HCT116 (cell line): Measurements from ENCODE around the gene DIDO1. TPM values are rescaled to one million over a fixed set of nuclear protein-coding genes. Genes with fewer than 3 reads are reported as not detected.

Source experiments
- ATAC-seq: fragments of 200-7000 bp; cut with Tn5 transposase; 2 replicates; pipeline ENCODE4 v1.9.1; 2020; ENCODE audit warnings: mild to moderate bottlenecking, moderate library complexity
- BruUV-seq: library from RNA; stranded (reverse); fragments of 400-500 nt; replicated peaks from 2 replicates; lab custom pipeline; 2021; lab: Mats Ljungman, UMichigan
- CTCF ChIA-PET: fragments of 300-600 bp; sonication (Branson Sonifier 250); formaldehyde crosslinking; loops from one replicate; lab custom pipeline; 2021; ENCODE audit warnings: antibody characterized with exemption; lab: Charles Lee
- POLR2A ChIA-PET: fragments of 300-600, 350-600 bp; sonication (Branson Sonifier 250); formaldehyde crosslinking; loops from one replicate; lab custom pipeline; 2021; ENCODE audit warnings: antibody characterized with exemption; lab: Charles Lee
- RAD21 ChIA-PET, 2 experiments: fragments of 300-600 bp; sonication (Branson Sonifier 250); formaldehyde crosslinking; loops; one replicate each; lab custom pipeline; 2023; ENCODE audit warnings: low total read pairs in 2 of 2; ENCODE audit not compliant: uncharacterized antibody in 2 of 2, unreplicated experiment in 2 of 2, low non-redundant PET in 1 of 2; lab: Charles Lee
- DNase-seq: peaks from one replicate; pipeline ENCODE4 v3.0.0-alpha.2; 2010; ENCODE audit warnings: low read depth, low spot score
- H2AFZ ChIP-seq: fragments of 200-600 bp; shearing (Covaris generic), sonication (generic); 2 replicates; pipeline ENCODE4 v1.6.1; 2017; ENCODE audit warnings: low read depth, mixed run types, mixed read lengths, antibody characterized with exemption, low read length; ENCODE audit not compliant: poor library complexity, severe bottlenecking
- H3K27ac ChIP-seq: 2 replicates; pipeline ENCODE4 v1.5.1; 2012; ENCODE audit warnings: low read depth, low read length
- H3K27me3 ChIP-seq: fragments of 200-600 bp; sonication (generic); 2 replicates; pipeline ENCODE4 v1.6.1; 2016; ENCODE audit warnings: mixed run types, low read length, mixed read lengths; ENCODE audit not compliant: insufficient read depth
- H3K36me3 ChIP-seq, 2 experiments: fragments of 200-500 bp in 1 of 2; fragments of 200-600 bp in 1 of 2; sonication (Bioruptor generic) in 1 of 2; sonication (generic) in 1 of 2; 2 replicates each; pipeline versions ENCODE4 v1.5.1 to v1.6.1; 2014 to 2016; ENCODE audit warnings: low read length in 2 of 2, inconsistent platforms in 1 of 2, mixed read lengths in 1 of 2, mixed run types in 1 of 2; ENCODE audit not compliant: insufficient read depth in 2 of 2, control insufficient read depth in 1 of 2
- H3K4me1 ChIP-seq, 2 experiments: fragments of 200-600 bp in 1 of 2; sonication (generic) in 1 of 2; 2 replicates each; pipeline versions ENCODE4 v1.5.1 to v1.6.1; 2012 to 2017; ENCODE audit warnings: low read length in 2 of 2, inconsistent platforms in 1 of 2, mild to moderate bottlenecking in 1 of 2, mixed read lengths in 1 of 2, mixed run types in 1 of 2, moderate library complexity in 1 of 2; ENCODE audit not compliant: insufficient read depth in 2 of 2, control insufficient read depth in 1 of 2
- H3K4me2 ChIP-seq: fragments of 200-600 bp; sonication (generic); 2 replicates; pipeline ENCODE4 v1.6.1; 2017; ENCODE audit warnings: mixed run types, low read length, mixed read lengths
- H3K4me3 ChIP-seq, 2 experiments: fragments of 200-600 bp in 1 of 2; sonication (generic) in 1 of 2; replicated peaks in 1 of 2; 2 replicates each; pipeline ENCODE4 v1.5.1; 2011 to 2016; ENCODE audit warnings: low read length in 2 of 2, control low read depth in 1 of 2, low read depth in 1 of 2, mild to moderate bottlenecking in 1 of 2, mixed read lengths in 1 of 2, mixed run types in 1 of 2
- H3K79me2 ChIP-seq: fragments of 200-600 bp; sonication (generic); 2 replicates; pipeline ENCODE4 v1.6.1; 2017; ENCODE audit warnings: mild to moderate bottlenecking, mixed run types, low read length, moderate library complexity, mixed read lengths; ENCODE audit not compliant: insufficient read depth
- H3K9ac ChIP-seq: fragments of 200-600 bp; sonication (generic); 2 replicates; pipeline ENCODE4 v1.6.1; 2016; ENCODE audit warnings: low read length, mixed read lengths
- H3K9me2 ChIP-seq: fragments of 200-600 bp; sonication (generic), shearing (Covaris generic); 2 replicates; pipeline ENCODE4 v1.6.1; 2017; ENCODE audit warnings: mixed run types, mild to moderate bottlenecking, moderate library complexity; ENCODE audit not compliant: insufficient read depth
- H3K9me3 ChIP-seq, 2 experiments: fragments of 200-500 bp in 1 of 2; fragments of 200-600 bp in 1 of 2; sonication (Bioruptor generic) in 1 of 2; sonication (generic) in 1 of 2; 2 replicates each; pipeline ENCODE4 v1.6.1; 2014 to 2017; ENCODE audit warnings: low read length in 2 of 2, mixed read lengths in 2 of 2, inconsistent platforms in 1 of 2, low read depth in 1 of 2, mild to moderate bottlenecking in 1 of 2, mixed run types in 1 of 2, moderate library complexity in 1 of 2; ENCODE audit not compliant: control insufficient read depth in 1 of 2, insufficient read depth in 1 of 2
- H4K20me1 ChIP-seq: fragments of 200-600 bp; sonication (generic), shearing (Covaris generic); 2 replicates; pipeline ENCODE4 v1.6.1; 2017; ENCODE audit warnings: mixed run types, mild to moderate bottlenecking, moderate library complexity; ENCODE audit not compliant: insufficient read depth
- CBX3 ChIP-seq: IDR thresholded peaks from 2 replicates; pipeline ENCODE4 v1.6.1; 2012; ENCODE audit warnings: low read depth
- FOSL1 ChIP-seq: IDR thresholded peaks from 2 replicates; pipeline ENCODE4 v1.6.1; 2012; ENCODE audit warnings: low read depth
- JUND ChIP-seq: IDR thresholded peaks from 2 replicates; pipeline ENCODE4 v1.6.1; 2012
- REST ChIP-seq: IDR thresholded peaks from 2 replicates; pipeline ENCODE4 v1.6.1; 2012; ENCODE audit warnings: low read depth
- SIN3A ChIP-seq: IDR thresholded peaks from 2 replicates; pipeline ENCODE4 v1.6.1; 2012; ENCODE audit warnings: low read depth
- TCF7L2 ChIP-seq: IDR thresholded peaks from 2 replicates; pipeline ENCODE4 v1.7.0; 2011; ENCODE audit warnings: borderline replicate concordance, inconsistent platforms; ENCODE audit not compliant: insufficient read depth, insufficient read length; ENCODE audit errors: extremely low read depth
- ZBTB33 ChIP-seq: IDR thresholded peaks from 2 replicates; pipeline ENCODE4 v1.6.1; 2011; ENCODE audit warnings: mild to moderate bottlenecking, low read length, moderate library complexity; ENCODE audit not compliant: insufficient replicate concordance; ENCODE audit errors: extremely low read depth
- intact Hi-C: fragments of 100-400 bp; cut with micrococcal nuclease; formaldehyde crosslinking; loops from 2 replicates; pipeline ENCODE4 v1.10.0; 2022
- total RNA-seq: library from RNA; stranded (reverse); gene quantifications from one replicate; pipeline ENCODE4 v1.2.1, GENCODE V29; 2021; ENCODE audit not compliant: unreplicated experiment

DIDO1 gene
- total RNA-seq, 1 experiment from 2014 or later: 41.4 TPM

GRCh38 chr20:62887860-62888239 is 38.5 kb downstream of the DIDO1 start (continued):
- TF ChIP-seq ZBTB33: no peak
- TF ChIP-seq JUND: no peak
- no peak for TF ChIP-seq CBX3

- no TSS peak for BruUV-seq
- Histone ChIP-seq H3K27ac (no peak overlapping the region), H3K36me3 (peaks cover 24 to 33% of the 10 kb centered on the region in 2 experiments), H3K9me2 (no peaks in the 10 kb centered on the region), H3K79me2 (no peaks in the 10 kb centered on the region), H3K27me3 (no peaks in the 10 kb centered on the region), H2AFZ (no peak overlapping the region), H3K9ac (no peak overlapping the region), H3K4me2 (no peak overlapping the region)
- intact Hi-C loops: no loop called here
- no peak for DNase-seq
- ChIA-PET RAD21 (no interaction called here), CTCF (interaction anchor here (2.0 kb wide), 1 partner anchor 12 kb away, joined by 5 read pairs; no protein-coding TSS in a partner anchor)
- TF ChIP-seq REST (no peak), FOSL1 (no peak), SIN3A (no peak), TCF7L2 (no peak)
- TF ChIP-seq, all 23 proteins: peak for 0
- H3K4me1 ChIP-seq: no peaks in the 10 kb centered on the region
- no peaks in the 10 kb centered on the region for H3K9me3 ChIP-seq
- ATAC-seq: no peak
- H4K20me1 ChIP-seq: no peaks in the 10 kb centered on the region
- POLR2A ChIA-PET: interaction anchor here (1.1 kb wide), 1 partner anchor 12 kb away, joined by 3 read pairs; no protein-coding TSS in a partner anchor
- no peak overlapping the region for H3K4me3 ChIP-seq
Observed at GRCh38 chr20:62887152-62887859, 39.0 kb downstream of the DIDO1 start.
